GM21723 (cell line): ENCODE measurements around the gene SLC38A11.
A peak's percentile ranks its signal among the peaks of the same experiment; 100 is the strongest.

Experiments used
- ATAC-seq: cut with Tn5 transposase; IDR thresholded peaks from one replicate; pipeline ENCODE4 v1.9.1; 2021; ENCODE audit warnings: mild to moderate bottlenecking, moderate library complexity; ENCODE audit not compliant: unreplicated experiment

Gene SLC38A11

DNA sequence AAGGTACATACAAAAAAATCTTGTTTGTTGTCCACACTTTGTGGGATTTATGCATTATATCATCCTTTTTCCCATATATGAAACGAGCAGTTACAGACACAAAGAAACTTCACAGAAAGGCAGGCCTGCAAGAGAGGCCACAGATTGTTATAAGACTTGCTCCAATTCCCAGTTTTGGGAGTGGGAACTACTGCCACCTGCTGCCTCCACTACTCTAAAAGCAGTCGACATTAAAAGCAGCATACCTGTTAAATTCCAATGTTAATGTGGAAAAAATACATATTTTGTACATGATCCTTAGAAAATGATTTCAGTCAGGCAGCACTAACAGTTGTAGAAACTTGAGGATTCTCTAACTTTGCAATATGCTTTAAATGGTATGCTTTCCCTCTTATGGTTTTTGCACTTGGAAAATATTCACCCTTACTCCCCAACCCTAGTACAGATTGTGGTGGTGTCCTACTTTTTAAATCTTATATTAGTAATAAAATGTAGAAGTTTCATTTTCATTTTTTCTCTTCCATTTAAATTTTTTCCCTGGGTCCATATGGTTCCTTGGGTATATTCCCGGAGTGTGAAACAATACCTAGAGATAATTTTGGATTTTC lies 37.9 kb downstream of the SLC38A11 start:
- no peak for ATAC-seq

DNA sequence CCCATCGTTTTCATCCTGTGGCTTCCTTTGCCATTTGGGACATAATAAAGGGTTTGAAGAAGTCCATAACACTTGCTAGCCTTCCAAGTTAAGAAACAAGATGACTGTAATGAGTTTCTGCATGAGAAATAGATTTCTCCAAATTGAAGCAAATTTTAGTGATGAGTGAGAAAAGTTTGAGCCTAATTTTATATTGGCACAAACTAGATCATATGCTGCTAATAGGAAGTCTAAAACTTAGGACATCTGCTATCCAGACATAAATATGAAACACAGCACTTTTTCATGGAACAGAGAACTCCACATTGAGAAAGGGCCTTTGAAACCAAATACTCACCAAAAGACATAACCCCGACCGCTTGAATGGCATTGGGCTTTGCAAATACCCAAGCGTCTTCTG lies 39.8 kb downstream of the SLC38A11 start:
- ATAC-seq: no peak

DNA sequence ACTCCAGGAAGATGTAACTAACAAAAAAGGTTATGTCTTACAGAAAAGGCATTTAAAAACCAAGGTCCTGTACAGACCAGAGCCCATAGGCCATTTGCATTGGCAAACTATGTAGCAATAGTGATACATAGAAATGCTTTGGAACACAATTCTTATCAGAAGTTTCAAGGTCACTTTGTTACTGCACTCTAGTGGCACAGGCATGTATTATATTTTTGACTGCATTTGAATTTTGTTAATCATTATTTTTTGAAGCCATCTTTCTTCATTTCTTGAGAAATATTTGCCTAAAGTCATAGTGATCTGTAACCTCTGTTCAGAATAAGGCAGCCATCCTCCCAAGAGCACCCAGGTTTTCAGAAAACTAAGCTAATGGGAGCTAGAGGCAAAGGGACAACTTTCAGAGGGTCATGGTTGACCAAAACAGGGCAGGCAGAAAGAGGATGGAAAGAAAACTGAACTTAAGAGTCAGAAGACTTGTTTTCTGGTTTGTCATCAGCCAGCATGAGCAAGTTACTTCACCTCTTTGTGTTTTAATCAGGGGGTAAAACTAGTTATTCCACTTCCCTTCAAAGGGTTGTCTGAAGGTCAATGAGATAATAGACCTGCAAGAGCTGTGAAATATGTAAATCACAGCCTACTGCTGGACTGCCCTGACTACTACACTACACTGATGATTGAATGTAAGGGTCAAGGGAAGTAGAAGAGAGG lies 41.5 kb downstream of the SLC38A11 start:
- no peak for ATAC-seq

DNA sequence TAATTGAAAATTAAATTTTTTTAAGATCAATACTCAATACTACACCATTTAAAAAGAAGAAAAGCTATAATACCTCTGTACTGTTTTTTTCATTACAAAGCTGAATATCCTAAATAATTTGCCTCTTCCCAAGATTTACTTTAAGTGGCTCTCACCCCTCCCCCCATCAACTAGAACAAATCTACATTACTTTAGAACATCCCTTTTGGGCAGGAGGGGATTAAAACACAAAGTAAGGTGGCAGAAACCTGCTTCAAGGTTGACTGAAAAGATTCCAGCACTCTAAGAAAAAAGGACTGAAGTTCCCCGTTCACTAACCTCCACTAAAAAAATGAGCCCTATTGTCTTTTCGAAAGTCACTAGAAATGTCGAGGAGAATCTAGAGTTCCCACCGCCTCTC lies 42.3 kb downstream of the SLC38A11 start:
- ATAC-seq: no peak

DNA sequence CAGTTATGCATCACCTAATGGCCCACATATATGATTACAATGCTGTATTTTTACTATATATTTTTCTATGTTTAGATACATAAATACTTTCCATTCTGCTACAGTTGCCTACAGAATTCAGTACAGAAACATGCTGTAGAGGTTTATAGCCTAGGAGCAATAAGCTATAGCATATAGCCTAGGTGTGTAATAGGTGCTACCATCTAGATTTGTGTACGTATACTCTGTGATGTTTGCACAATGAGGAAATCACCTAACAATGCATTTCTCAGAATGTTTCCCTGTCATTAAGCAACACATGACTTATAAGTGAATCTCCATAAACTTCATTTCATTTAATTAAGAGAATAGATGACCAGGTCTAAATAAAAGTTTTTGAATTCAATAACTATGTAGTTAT lies 43.5 kb downstream of the SLC38A11 start:
- ATAC-seq: no peak

DNA sequence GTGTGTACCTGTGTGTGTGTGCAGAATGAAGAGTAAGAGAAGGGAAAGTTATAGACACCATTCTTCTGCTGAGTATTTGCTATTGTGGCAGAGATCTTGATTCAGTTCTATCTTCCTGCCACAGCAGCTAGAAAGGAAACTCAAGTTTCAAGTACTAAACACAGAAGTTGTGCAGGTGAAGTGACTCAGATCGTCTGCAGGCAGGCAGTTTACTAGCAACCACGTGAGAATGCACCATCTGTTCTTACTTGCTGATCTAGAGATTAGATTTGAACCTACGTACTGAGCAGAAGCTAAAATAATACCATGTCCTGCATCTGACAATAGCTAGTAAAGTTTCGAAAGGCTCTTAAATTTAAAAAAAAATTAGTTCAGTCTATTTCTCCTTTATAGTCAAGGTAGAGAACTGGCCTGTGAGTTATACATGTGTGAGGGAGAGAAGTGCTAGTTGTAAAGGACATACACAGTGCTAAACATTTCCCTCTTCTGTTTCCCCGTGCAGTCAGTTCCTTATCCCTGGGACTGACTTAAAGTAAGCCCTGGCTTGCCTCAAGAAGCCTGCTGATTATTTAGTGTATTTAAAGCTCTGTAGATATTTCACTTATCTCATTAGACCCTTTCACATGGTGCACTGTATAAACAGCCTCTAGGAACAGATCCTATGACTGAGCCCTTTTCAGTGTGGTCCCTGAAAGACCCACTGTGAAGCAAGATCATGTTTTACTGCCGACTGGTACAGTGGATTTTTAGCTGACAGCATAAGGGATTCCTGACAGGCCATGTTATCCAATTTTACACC lies 45.0 kb downstream of the SLC38A11 start:
- no peak for ATAC-seq

DNA sequence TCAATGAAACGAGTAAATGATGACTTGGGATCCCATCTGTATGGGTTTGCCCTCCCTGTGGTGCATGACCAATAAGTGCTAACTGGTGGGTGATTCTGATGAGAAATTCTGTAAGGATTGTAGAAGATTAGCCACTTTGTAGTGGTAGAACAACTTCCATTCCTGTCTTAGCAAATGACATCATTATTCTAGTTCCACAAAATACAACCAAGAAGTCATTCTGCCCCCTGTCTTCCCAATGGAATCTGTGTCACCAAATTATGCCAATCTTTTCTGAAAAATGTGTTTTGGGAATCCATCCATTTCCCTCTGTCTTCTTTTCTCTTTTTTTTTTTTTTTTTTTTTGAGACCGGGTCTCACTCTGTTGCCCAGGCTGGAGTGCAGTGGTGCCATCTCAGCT lies 48.4 kb downstream of the SLC38A11 start:
- no peak for ATAC-seq

DNA sequence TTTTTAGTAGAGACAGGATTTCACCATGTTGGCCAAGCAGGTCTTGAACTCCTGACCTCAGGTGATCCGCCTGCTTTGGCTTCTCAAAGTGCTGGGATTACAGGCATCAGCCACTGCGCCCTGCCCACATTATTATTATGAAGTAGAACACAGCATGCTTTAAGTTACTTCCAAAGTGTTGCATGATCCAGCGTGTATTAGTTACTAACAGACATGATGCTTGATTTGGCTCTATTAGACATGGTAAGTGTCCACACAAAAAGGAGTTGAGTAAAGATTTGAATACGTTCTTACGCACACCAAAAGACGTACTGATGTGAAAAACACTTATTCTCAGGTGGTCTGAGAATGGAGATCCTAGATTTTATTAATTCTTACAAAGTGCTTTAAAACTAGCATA lies 50.0 kb downstream of the SLC38A11 start:
- no peak for ATAC-seq

DNA sequence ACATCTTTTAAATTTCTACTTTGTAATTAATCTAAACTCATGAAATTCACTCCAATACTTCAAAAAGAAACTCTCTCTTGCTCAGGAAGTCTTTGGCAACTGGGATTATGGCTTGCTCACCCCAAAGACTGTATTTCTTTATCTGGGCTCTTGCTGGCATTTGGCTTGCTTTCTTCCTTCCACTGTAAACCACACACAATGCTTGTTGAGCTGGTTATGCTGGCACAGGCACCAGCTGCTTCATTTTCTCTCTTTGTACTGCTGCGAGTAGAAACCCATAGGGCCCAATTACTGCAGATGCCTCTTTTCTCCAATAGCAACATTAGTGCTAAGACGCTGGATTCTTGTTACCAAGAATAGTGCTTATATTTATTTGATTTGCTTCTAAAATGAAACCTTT lies 51.4 kb downstream of the SLC38A11 start:
- ATAC-seq: no peak

DNA sequence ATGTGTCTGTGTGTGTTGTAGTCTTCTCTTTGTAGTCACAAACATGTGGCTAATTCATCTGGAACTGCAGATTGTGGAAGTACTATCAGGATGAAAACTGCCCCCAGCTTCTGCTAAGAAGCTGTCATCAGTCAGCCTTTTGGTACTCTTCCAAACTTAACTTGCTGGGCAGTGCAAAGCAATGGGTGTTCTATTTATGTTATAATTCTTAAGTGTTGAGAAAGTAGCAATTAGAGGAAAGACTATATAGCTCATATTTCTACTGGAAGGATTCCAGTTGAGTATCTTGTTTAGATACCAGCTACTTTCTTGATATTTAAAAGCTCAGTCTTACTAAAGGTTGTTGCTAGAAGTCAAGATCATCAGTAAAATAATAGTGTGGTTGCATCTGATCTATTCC lies 52.1 kb downstream of the SLC38A11 start:
- no peak for ATAC-seq

DNA sequence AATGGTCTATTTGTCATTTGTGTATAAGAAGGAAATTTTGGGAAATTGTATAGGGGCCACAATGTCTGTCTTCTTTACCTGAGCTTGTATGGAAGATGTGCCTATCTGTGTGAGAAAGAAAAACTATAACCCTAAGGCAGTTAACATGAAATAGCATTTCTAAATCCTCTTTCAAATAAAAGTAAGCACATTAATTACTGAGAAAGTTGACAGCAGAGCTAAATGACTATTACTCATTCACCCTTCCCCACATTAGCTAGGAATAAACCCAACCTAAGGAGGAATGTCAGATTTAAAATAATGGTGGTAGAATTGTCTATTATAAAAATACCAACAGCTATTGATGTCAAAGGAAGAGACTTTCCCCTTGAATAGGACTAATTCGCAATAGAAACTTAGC lies 56.2 kb downstream of the SLC38A11 start:
- no peak for ATAC-seq

DNA sequence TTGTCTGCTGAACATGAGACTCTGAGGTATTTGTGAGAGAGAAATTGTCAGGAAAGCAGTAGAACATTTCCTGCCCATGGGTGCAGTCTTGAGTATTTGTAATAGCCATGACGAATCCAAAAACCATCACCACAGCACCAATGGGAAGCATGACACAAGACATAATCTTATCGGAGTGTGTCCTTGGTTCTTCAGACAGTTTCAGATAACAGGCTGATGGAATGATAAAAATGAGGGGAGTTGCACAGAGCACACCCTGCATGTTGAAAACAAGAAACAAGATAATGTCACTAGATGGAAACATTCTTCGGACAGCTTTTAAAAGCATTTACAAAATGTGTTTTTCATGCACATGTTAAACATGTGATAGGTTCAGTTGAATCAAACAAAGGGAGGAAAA lies 56.9 kb downstream of the SLC38A11 start:
- ATAC-seq: no peak

DNA sequence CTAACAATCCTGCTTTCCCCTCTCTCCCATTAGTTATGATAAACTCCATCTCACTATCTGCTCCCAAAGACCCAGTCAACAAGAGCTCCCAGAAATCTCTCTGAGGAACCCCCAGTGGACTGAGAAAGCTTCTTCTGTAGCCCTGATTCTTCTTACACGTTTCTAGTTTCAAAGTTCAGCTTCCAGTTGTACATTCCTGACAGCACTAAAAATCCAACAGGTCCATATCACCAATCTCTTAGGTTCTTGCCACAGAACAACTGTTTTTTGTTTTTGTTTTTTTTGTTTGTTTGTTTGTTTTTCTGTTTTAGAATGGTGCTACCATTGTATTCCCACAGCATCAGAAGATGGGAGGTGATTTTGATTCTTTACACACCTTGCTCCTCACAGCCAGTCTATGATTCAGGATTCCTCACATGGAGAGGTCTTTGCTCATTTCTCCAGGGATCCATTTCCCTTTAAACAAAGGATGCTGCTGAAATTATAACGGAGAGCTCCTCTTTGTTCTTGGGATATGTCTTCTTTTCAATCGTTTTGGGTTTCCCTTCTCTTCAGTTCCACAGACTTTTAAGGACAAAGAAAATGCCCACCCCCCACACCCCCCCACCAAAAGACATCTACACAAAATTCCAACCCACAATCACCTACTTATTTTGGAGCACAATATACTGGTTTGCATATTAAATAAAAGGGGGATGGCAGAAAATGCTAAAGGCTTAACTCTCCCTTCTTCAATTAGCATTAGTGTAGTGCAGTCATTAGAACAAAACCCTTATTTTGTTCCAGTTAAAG lies 57.7 kb downstream of the SLC38A11 start:
- ATAC-seq: no peak

DNA sequence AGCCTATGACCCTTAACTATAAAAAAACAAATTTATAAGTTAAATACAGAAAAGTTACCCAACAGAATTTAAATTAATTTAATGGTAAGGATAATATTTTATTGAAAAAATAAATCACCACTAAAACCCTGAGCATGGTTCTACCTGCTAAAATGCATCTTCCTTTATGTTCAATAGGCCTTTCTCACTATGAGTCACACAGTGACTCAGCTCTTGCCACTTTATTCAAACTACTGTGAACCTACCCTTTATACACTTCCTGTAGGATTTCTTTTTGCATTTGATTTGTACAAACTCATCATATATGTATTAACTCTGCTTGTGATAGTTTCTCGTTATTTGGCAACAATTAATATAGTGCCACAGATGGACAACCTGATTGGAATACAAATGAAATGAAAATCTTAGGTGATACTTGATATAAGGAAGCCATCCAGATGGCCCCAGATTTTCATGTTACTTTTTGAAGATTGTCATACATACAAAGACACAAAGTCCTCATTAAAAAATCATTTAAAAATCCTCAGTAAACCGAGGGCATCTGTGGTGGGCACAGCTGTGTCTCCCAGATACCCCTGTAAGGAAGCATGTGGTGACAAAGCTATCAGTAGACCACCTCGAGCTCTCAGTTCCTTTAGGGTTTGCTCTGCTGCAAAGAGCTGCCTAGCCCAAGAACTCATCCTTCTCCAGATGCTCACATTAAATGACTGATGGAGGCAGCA lies 58.5 kb downstream of the SLC38A11 start:
- peak; percentile 95 for ATAC-seq

DNA sequence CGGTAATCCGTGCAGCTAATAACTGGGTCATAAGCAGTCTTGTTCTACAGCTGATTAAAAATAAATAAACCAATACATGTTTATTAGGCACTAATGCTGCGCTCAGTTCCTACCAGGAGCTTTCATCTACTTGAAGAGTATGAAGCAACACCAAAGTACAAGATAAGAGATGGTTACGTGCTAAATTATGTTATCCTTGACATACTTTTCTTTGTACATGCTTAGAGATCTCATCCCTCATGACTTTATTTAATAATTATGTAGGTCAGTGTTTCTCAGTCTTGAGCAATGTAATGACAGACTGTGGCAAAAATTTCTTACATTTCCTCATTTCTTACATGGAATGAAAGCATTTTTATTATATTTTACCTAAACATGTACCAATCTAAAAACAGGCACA lies 59.1 kb downstream of the SLC38A11 start:
- no peak for ATAC-seq

DNA sequence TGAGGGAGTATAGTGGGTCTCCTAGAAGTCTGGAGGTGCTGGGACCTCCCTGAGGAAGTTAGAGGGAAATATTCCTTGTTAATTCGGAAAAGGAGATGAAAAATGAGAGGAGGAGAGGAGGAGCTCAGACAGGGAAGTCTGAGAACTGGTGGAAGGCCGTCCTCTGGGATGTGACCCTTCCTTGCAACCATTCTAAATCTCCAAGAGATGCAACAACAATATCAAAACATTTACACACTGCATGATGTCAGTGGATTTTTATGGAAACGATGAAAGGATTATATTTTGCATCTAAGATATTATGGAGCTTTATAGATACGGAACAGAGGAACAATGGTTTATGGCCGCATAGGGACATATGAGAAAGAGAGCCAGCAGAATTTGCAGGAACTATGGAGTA lies 63.9 kb downstream of the SLC38A11 start:
- ATAC-seq: no peak

DNA sequence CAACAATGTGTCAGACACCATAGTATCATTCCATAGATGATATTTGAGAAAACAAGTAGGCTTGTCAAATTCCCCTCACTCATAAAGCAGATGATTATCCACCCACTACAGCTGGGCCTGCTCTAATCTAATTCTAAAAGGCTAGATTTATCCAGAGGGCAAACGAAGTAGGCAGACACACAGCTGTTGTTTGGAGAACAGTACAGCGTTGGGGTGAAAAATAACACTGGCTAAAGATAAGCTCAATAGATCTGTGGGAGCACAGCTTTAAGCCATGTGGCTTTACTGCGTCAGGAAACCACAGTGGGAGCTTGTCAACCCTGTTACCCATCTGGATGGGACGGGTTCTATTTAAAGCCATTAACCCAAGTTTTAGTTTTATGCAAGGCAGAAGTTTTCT lies 64.8 kb downstream of the SLC38A11 start:
- ATAC-seq: no peak

DNA sequence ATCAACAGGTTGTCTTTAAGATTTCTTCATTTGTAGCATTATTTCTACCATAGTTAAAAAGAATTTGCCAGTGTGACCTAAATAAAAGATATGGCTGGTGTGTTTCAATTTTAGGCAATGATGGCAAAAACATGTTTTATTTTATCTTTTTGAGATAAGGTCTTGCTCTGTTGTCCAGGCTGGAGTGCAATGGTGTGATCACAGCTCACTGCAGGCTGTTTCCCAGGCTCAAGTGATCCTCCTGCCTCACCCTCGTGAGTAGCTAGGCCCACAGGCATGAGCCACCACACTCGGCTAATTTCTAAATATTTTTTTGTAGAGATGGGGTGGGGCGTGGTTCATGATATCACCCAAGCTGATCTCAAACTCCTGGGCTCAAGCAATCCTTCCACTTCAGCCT lies 66.7 kb downstream of the SLC38A11 start:
- no peak for ATAC-seq

DNA sequence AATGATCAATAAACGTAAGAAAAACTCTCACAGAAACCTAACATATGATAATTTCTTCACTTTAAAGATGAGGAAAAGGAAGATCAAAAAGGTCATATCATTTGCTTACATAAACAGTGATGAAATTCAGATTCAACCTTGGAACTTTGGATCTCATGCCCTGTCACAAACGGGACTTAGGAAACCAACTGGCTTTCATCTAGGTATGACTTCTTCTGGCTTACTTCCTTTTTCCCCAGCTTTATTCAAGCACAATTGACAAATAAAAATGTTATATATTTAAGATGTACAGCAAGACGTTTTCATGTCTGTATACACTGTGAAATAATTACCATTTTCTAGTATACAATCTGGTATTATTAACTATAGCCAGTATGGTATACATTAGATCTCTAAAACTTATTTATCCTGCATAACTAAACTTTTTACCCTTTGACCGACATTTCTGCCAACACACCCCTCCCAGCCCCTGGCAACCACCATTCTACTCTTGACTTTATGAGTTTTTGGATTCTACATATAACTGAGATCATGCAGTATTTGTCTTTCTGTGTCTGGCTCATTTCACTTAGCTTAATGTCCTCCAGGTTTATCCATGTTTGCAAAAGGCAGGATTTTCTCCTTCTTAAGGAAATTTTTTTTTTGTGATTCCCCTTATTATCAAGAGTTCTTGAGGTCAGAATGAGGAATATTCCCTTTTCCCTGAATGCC lies 67.7 kb downstream of the SLC38A11 start:
- no peak for ATAC-seq

DNA sequence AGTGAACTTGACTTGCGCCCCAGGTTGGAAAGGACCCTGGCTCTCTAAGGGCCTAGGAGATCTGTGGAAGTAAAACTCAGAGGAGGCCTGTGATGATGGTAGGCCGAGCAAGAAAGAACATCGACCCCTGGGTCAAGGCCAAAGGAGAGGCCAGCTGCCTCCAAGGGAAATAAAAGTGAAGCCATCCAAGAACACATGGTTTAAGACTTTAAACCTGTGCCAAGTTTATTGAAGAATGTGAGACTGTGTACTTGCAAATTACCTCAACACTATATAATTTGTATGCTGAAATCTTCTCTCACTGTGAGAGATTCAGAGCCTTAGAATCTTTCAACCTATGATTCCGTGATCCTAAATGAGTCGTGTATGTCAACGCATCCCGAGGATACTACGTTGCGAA lies 73.0 kb downstream of the SLC38A11 start:
- no peak for ATAC-seq
